WTC11 (cell line): ENCODE measurements around the gene SCAI.

Source experiments
- CREB1 ChIP-seq: sonication (generic); formaldehyde crosslinking; IDR thresholded peaks from 2 replicates; pipeline ENCODE4 v1.8.0; 2023; ENCODE audit warnings: mild to moderate bottlenecking, missing genetic modification reagents
- SP1 ChIP-seq: sonication (generic); formaldehyde crosslinking; conservative IDR thresholded peaks from 2 replicates; pipeline ENCODE4 v1.8.1; 2022; ENCODE audit warnings: missing genetic modification reagents

- TF ChIP-seq CREB1 (CRISPR knock-in tag) (no peak), SP1 (CRISPR knock-in tag) (no peak)
These were observed 211.0 kb downstream of the SCAI start for GRCh38 chr9:124932333-124932732.
